SK-N-MC (cell line): ENCODE data around the gene KCTD10.

Experiments used
- EZH2 ChIP-seq: fragments of 200-600 bp; sonication (generic); IDR thresholded peaks from one replicate; pipeline ENCODE4 v1.6.1; 2017; ENCODE audit warnings: antibody characterized with exemption
- POLR2AphosphoS5 ChIP-seq: IDR thresholded peaks from 2 replicates; pipeline ENCODE4 v1.6.1; 2012; ENCODE audit warnings: mild to moderate bottlenecking, low read depth, low read length, borderline replicate concordance

DNA sequence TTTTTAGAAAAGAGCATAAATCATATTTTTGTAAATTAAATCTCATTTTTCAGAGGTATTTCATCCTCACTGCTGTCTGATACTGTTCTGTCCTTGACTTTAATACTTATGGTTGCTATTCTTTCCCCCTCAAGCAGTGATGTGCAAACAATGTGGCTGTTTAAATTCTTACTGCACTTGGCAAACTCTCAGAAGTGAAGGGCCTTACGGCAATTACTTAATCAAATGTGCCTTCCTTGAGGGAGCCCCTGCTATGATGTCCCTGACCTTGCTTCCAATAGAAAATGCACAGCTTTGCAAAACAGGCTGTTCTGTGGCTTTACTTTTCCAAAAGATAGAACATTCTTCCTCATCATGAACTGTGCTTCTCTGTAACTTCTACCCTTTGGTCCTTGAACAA lies 35.5 kb upstream of the KCTD10 start:
- TF ChIP-seq POLR2AphosphoS5 (no peak), EZH2 (no peak)
